GM18951 (cell line): ENCODE measurements around the gene PTTG1IP.

Source experiments
- POLR2A ChIP-seq: IDR thresholded peaks from 4 replicates; pipeline ENCODE4 v1.6.1; 2011; ENCODE audit warnings: mild to moderate bottlenecking; ENCODE audit not compliant: insufficient read length, insufficient read depth; ENCODE audit errors: extremely low read depth
- in situ Hi-C: fragments of 300-500 bp; cut with MboI; formaldehyde crosslinking; loops from one replicate; pipeline ENCODE4 v1.12.0; 2022; ENCODE audit warnings: low sequenced_read_pairs, mixed read lengths, inconsistent platforms; ENCODE audit not compliant: unreplicated experiment

Gene PTTG1IP

GRCh38 chr21:44873356-44874239 lies at the start of gene PTTG1IP:
TSS of gene PTTG1IP (minus strand) at chr21:44873690. CDS start at chr21:44873616, 74 bp downstream.
- TF ChIP-seq POLR2A: peak; percentile 80
- in situ Hi-C loops: no loop called here

- in situ Hi-C loops: no loop called here
- no peak for TF ChIP-seq POLR2A
Observed at GRCh38 chr21:44921928-44922327, 48.4 kb upstream of the PTTG1IP start.

DNA sequence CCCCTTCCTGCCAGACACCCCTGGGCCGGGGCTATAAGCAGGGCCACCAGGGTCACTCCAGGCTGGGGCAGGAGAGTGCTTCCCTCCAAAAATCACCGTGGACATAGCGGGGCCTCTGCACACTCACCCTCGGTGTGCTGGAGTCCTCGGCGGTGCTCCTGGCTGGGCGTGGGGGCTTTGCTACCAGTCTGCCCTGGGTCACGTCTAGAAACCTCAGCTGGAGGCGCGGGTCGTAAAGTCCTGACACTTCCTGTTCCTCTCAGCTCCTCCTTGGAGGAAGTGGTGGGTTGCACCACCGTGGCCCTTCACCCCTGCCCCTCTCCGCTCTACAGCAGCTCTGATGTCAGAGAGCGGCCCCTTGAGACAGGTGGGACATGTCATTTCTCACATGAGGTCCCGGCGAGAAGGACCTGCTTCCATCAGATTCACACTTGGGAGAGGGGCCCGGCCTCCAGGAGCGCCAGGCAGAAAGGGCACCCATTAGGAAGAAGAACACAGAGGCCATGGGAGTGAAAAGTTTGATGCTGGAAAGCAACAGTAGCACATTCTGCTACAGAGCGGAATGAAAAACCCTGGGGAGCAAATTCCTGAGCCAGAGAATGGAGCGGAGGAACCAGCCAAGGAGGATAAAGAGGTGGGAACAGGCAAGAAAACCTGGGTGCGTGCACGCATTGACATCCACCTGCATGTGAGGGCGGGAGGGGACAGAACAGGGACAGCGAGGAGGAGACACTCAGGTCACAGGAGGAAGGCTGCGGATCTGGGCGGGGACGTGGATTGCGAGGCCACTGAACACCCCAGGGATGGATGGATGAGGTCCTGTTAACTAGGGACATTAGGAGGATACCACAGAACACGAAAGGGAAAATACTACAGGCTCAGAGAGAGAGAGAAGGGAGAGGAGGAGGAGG lies 47.5 kb upstream of the PTTG1IP start, which contains the start of gene ITGB2:
ITGB2 (minus strand) TSS at position 206 of the 911 bp plus-strand sequence. CDS start 10,117 bp downstream, outside the sequence.
- in situ Hi-C loops: no loop called here
- TF ChIP-seq POLR2A: peak; percentile 65

DNA sequence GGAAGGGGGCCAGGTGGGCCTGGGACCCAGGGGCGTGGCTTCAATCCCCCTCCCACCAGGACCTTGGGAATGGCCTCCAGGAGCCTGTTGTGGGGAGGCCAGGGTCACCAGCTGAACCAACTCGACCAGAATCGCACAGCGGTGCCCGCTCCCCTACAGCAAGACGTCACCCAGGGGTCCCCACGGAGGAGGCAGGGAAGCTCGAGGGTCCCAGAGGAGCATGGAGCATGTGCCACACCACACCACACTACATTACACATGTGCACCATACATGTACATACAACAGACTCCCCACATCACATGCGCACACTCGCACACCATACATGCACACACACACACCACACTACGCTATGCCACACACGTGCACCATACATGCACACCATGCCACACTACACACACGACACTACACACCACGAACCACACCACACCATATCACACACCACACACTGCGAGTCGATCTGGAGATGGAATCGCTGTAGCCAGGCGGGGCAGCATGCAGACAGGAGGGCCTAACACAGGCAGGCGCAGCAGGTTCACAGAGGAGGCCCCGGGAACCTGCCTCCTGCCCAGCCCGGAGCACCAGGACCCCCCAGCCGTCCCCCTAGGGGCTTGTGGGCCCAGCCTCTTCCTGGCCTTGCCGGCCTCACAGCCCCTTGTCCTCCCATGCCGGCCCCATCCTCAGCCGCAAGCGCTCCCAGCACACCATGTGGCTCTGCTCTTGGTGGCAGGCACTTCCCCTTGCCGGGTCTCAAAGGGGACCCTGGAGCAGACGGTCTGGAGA lies 46.6 kb upstream of the PTTG1IP start:
- no peak for TF ChIP-seq POLR2A
- in situ Hi-C loops: no loop called here

- in situ Hi-C loops: no loop called here
Observed at GRCh38 chr21:44919111-44919912, 45.8 kb upstream of the PTTG1IP start.

DNA sequence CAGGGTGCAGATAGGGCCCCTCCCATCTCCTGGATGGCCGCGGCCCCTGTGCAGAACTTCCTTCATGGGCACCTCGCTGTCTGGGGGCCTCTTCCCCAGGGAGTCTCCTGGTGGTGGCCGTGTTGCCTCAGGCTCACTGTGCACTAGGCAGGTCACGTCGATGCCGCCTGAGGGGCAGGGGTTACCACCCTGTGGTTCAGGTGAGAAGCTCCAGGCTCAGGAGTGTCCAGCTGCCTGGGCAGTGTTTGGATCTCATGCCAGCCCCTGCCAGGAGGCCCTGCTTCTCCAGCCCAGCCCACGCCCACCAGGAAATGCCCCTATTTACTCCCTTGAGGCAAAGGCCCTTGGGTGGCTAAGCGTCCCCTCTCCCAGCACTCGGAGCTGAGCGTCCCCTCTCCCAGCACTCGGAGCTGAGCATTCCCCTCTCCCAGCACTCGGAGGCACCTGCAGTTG lies 45.1 kb upstream of the PTTG1IP start:
- in situ Hi-C loops: no loop called here
- TF ChIP-seq POLR2A: no peak

More at GRCh38 chr21:44919111-44919912, 45.8 kb upstream of the PTTG1IP start:
- no peak for TF ChIP-seq POLR2A

- TF ChIP-seq POLR2A: no peak
- in situ Hi-C loops: no loop called here
Observed at GRCh38 chr21:44918107-44918470, 44.6 kb upstream of the PTTG1IP start.

DNA sequence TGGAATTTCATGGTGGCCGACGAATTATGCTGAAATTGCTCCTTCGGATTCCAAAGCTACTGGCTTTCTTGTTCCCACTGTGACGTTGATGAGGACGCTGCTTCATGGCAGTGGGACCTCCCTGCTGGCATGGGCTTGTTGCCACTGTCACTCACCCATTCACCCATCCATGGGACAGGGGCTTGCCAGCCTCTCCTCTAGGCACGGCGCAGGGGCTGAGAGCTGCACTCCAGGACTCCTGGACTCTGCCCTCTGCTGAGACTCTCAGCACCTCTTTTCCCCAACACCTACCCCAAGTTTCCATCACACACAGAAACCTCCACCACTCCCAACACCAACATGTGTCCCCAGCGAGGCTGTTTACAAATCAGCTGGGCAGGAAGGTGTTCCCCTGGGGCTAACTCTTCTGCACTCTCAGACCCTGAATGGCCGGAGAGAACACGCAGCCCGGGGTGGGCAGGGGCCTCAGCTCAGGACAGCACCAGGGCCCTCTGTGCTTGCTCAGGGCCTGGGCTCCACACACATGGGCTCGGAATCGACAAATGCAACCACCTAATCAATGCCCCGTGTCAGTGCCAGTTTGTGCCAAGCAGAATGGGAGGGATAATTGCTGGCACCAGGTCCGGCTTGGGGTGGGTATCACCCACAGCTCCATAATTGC lies 44.1 kb upstream of the PTTG1IP start:
- in situ Hi-C loops: no loop called here
- TF ChIP-seq POLR2A: no peak

GRCh38 chr21:44916965-44917364 lies 43.5 kb upstream of the PTTG1IP start:
- no peak for TF ChIP-seq POLR2A

DNA sequence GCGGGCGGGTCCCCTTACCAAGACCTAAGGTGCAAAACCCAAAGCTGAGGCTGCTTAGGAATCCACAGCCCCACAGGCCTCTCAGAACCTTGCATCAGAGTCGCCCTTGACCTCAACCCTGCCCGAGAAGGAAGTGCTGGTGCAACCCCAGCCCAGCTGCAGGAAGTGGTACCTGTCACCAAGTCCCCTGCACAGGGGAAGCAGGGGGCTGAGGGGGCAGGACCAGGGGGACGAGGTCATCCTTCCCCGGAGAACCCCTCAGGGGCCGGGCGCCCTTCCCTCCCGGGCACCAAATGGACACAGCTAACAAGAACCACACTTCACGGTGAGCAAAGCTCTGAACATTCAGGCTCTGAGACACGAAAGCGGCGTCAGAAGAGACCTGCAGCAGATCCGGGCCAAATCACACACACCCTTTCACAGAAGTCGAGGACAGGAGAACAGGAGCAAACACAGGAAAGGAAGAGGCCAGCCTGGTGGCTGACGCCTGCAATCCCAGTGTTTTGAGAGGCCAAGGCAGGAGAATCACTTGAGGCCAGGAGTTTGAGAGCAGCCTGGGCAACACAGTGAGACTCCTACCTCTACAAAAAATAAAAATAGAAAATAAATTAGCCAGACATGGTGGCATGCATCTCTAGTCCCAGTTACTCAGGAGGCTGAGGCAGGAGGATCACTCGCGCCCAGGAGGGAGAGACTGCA lies 40.8 kb upstream of the PTTG1IP start:
- in situ Hi-C loops: no loop called here
- TF ChIP-seq POLR2A: no peak

More at GRCh38 chr21:44916965-44917364, 43.5 kb upstream of the PTTG1IP start:
- in situ Hi-C loops: no loop called here

DNA sequence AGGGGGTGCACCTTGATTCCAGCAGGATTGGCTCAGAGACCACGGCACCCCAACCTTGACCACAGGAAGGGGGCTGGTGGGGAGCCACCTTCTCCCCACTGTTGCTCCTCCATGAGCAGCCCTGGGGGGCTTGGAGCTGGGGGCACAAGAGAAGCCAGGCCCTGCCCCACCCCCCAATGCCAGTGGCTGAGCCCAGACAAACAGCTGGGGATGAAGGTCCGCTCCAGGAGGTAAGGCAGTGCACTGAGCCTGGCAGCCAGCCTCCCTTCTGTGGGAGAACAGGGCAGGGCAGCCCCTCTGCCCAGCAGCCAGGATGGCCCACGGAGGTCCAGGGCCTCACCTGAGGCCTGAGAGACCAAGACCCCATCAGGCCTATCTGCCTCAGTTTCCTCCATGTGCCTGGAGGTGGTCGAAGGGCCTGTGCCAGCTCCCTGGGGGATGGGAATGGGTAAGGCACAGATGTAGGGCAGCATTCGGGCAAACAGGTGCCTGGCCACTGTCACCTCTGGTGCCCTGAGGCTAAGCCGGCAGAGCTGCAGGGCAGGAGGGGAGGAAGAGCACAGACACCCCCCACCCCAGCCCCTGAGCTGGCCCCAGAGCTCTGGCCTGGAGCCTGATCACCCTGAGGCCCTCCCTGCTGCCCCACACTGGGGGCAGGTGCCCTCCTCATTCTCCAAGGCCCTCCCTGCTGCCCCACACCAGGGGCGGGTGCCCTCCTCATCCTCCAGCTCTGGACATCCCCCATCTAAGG lies 40.1 kb upstream of the PTTG1IP start:
- peak; percentile 4 for TF ChIP-seq POLR2A
- in situ Hi-C loops: no loop called here
